GM13977 (cell line): ENCODE data around the gene IL1RAPL2.
"Not testable (repeated sequence)": the region's sequence is repeated elsewhere in the genome, so short reads cannot be mapped to it uniquely, and the experiment has no call there.

Experiments
- DNase-seq: peaks from one replicate; pipeline ENCODE4 v3.0.0; 2012; ENCODE audit warnings: low spot score
- CTCF ChIP-seq: IDR thresholded peaks from 2 replicates; pipeline ENCODE4 v1.5.1; 2012; ENCODE audit warnings: mild to moderate bottlenecking, control low read depth; ENCODE audit not compliant: insufficient read depth; ENCODE audit errors: extremely low read depth, missing control alignments
- in situ Hi-C: fragments of 300-500 bp; cut with MboI; formaldehyde crosslinking; loops from one replicate; pipeline ENCODE4 v1.12.0; 2022; ENCODE audit warnings: low sequenced_read_pairs, low pct_unique_long_range_greater_than_20kb, mixed read lengths, inconsistent platforms; ENCODE audit not compliant: unreplicated experiment

IL1RAPL2 gene

GRCh38 chrX:104854790-104855340 lies 288.9 kb downstream of the IL1RAPL2 start:
- no peak for TF ChIP-seq CTCF
- DNase-seq: no peak
- in situ Hi-C loops: no loop called here

GRCh38 chrX:104863466-104863865 lies 297.5 kb downstream of the IL1RAPL2 start:
- in situ Hi-C loops: no loop called here
- no peak for DNase-seq
- no peak for TF ChIP-seq CTCF

DNA sequence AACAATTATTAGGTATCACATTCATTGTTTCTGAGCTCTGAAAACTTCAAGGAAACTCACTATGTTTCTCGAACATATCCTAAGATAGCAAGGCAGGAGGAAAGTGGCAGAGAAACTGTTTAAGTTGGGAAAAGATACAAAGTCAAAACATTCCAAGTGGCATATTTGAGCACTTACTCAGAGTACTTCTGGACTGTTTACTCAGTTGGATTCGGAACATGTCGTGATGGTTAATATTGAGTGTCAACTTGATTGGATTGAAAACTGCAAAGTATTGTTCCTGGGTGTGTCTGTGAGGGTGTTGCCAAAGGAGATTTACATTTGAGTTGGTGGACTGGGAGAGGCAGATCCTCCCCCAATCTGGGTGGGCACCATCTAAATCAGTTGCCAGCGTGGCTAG lies 298.3 kb downstream of the IL1RAPL2 start:
- DNase-seq: no peak
- in situ Hi-C loops: no loop called here
- no peak for TF ChIP-seq CTCF

DNA sequence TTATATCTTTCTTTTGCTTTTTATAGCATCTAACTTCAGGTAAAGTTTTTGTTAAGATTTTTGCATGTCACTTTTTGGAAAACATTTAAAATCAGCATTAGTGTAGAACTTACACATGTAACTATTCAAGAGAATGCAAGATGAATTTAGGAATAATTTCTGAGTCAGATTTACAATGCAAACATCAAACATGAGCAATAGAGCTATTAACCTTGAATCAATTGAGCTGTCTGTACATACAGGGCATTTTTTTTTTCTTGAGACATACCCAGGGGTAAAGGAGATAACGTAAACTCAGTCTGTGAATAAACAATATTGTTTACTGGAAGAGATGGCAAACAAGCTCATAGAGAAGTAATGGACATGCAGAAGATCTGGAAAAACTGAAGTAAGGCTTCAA lies 311.5 kb downstream of the IL1RAPL2 start:
- no peak for TF ChIP-seq CTCF
- in situ Hi-C loops: no loop called here
- DNase-seq: no peak

- TF ChIP-seq CTCF: no peak
- DNase-seq: no peak
- in situ Hi-C loops: no loop called here
Observed at GRCh38 chrX:104902070-104902469, 336.1 kb downstream of the IL1RAPL2 start.

DNA sequence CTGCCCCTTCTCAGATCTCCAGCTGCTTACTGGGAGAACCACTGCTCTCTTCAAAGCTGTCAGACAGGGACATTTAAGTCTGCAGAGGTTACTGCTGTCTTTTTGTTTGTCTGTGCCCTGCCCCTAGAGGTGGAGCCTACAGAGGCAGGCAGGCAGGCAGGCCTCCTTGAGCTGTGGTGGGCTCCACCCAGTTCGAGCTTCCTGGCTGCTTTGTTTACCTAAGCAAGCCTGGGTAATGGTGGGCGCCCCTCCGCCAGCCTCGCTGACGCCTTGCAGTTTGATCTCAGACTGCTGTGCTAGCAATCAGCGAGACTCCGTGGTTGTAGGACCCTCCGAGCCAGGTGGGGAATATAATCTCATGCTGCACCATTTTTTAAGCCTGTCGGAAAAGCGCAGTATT lies 343.7 kb downstream of the IL1RAPL2 start:
- in situ Hi-C loops, DNase-seq: not testable (repeated sequence)

DNA sequence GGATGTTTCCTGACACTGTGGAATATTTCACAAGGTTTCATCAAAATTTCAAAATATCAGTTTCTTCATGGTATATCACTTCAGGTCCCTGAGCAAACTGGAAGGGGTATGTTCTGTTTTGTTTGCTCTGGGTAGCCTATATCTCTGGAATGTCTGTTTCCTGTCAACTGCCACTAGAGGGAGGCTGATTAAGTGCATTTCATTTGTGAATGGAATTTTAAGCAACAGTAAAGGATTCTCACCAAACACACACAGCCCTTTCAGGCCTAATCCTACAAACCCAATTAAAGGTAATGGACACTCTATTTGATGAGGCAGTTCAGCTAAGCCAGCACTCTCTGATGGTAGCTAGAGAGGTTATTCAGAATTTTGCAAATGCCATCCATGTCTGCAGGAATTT lies 347.3 kb downstream of the IL1RAPL2 start:
- in situ Hi-C loops: no loop called here
- TF ChIP-seq CTCF: no peak
- no peak for DNase-seq

GRCh38 chrX:104914686-104915085 lies 348.7 kb downstream of the IL1RAPL2 start:
- in situ Hi-C loops, DNase-seq: not testable (repeated sequence)
